Stimulated activated CD8-positive, alpha-beta memory T cell treated with anti-CD3 and anti-CD28 coated beads, Interleukin-15, amount 100 ng/mL, for 48 hours (primary cell): Measurements from ENCODE around the gene ATP6V1G3.
"Not testable (repeated sequence)": the region's sequence is repeated elsewhere in the genome, so short reads cannot be mapped to it uniquely, and the experiment has no call there.

Experiments used
- DNase-seq, 2 donors: peaks; one replicate each; pipeline ENCODE4 v3.0.0-alpha.2; 2020; ENCODE audit warnings: low read depth in 2 of 2

The ATP6V1G3 gene

GRCh38 chr1:198497326-198498102 lies 43.0 kb downstream of the ATP6V1G3 start:
- DNase-seq, result no peak

GRCh38 chr1:198496216-198497143 lies 44.0 kb downstream of the ATP6V1G3 start:
- DNase-seq, result no peak

- no peak for DNase-seq
Measured at GRCh38 chr1:198495631-198496030, 44.8 kb downstream of the ATP6V1G3 start.

- DNase-seq, result no peak
Measured at GRCh38 chr1:198494658-198495103, 45.8 kb downstream of the ATP6V1G3 start.

- no peak for DNase-seq
Measured at GRCh38 chr1:198494139-198494538, 46.3 kb downstream of the ATP6V1G3 start.

- no peak for DNase-seq
Measured at GRCh38 chr1:198493329-198493728, 47.2 kb downstream of the ATP6V1G3 start.

GRCh38 chr1:198492872-198493271 lies 47.6 kb downstream of the ATP6V1G3 start:
- no peak for DNase-seq

GRCh38 chr1:198491596-198491995 lies 48.9 kb downstream of the ATP6V1G3 start:
- DNase-seq, result no peak

GRCh38 chr1:198491028-198491427 lies 49.5 kb downstream of the ATP6V1G3 start:
- no peak for DNase-seq

GRCh38 chr1:198490224-198490623 lies 50.3 kb downstream of the ATP6V1G3 start:
- DNase-seq, result no peak

GRCh38 chr1:198486903-198487302 lies 53.6 kb downstream of the ATP6V1G3 start:
- no peak for DNase-seq

- DNase-seq, result no peak
Measured at GRCh38 chr1:198483645-198484044, 56.8 kb downstream of the ATP6V1G3 start.

GRCh38 chr1:198483006-198483405 lies 57.5 kb downstream of the ATP6V1G3 start:
- DNase-seq, result no peak

- DNase-seq, result no peak
Measured at GRCh38 chr1:198481661-198482060, 58.8 kb downstream of the ATP6V1G3 start.

- no peak for DNase-seq
Measured at GRCh38 chr1:198480876-198481275, 59.6 kb downstream of the ATP6V1G3 start.

- not testable (repeated sequence) for DNase-seq
Measured at GRCh38 chr1:198477354-198477753, 63.1 kb downstream of the ATP6V1G3 start.
